B cell (primary cell): ENCODE results near the gene ARHGEF33. TPM values are rescaled to one million over a fixed set of nuclear protein-coding genes. Genes with fewer than 3 reads are reported as not detected.
A peak's percentile ranks its signal among the peaks of the same experiment; 100 is the strongest.

ENCODE experiments used
- ATAC-seq: fragments of 200-7000 bp; cut with Tn5 transposase; one replicate; pipeline ENCODE4 v1.10.0; 2021; ENCODE audit warnings: low read depth, mild to moderate bottlenecking, moderate number of reproducible peaks, moderate library complexity
- CTCF ChIA-PET: fragments of 350-600 bp; sonication (Branson Sonifier 250); formaldehyde crosslinking; loops from one replicate; lab custom pipeline; 2021; ENCODE audit warnings: antibody characterized with exemption, inconsistent platforms; lab: Charles Lee
- POLR2A ChIA-PET: fragments of 350-600 bp; sonication (Branson Sonifier 250); formaldehyde crosslinking; loops from one replicate; lab custom pipeline; 2021; ENCODE audit warnings: antibody characterized with exemption; lab: Charles Lee
- DNase-seq: peaks from one replicate; pipeline ENCODE4 v3.0.0; 2013
- H2AFZ ChIP-seq: 2 replicates; pipeline ENCODE4 v1.6.1; 2012; ENCODE audit warnings: mild to moderate bottlenecking, low read depth, low read length; ENCODE audit not compliant: insufficient read depth, poor library complexity, severe bottlenecking
- H3K27ac ChIP-seq, 2 donors: 1 replicate in 1 of 2; 2 replicates in 1 of 2; pipeline ENCODE4 v1.5.1; 2012 to 2013; ENCODE audit warnings: low read length in 2 of 2, mild to moderate bottlenecking in 2 of 2, moderate library complexity in 1 of 2
- H3K27me3 ChIP-seq, 4 experiments: fragments of 200-600 bp in 1 of 4; sonication (generic) in 1 of 4; replicated peaks in 1 of 4; 1 replicate in 2 of 4; 2 replicates in 2 of 4; pipeline versions ENCODE4 v1.6.1 to v1.7.0; 2013 to 2016; ENCODE audit warnings: low read length in 3 of 4, mild to moderate bottlenecking in 2 of 4, mixed read lengths in 1 of 4, moderate library complexity in 1 of 4; ENCODE audit not compliant: insufficient read depth in 4 of 4, control insufficient read depth in 3 of 4; ENCODE audit errors: control extremely low read depth in 1 of 4
- H3K36me3 ChIP-seq, 2 experiments: replicated peaks in 1 of 2; 1 replicate in 1 of 2; 2 replicates in 1 of 2; pipeline versions ENCODE4 v1.6.1 to v1.7.1; 2013; ENCODE audit warnings: low read length in 1 of 2; ENCODE audit not compliant: insufficient read depth in 2 of 2, control insufficient read depth in 1 of 2; ENCODE audit errors: control extremely low read depth in 1 of 2, extremely low read depth in 1 of 2
- H3K4me1 ChIP-seq, 2 donors: fragments of 200-600 bp in 1 of 2; sonication (generic) in 1 of 2; 1 replicate in 1 of 2; 2 replicates in 1 of 2; pipeline versions ENCODE4 v1.5.1 to v1.6.1; 2013 to 2017; ENCODE audit warnings: low read length in 2 of 2; ENCODE audit not compliant: control insufficient read depth in 2 of 2, insufficient read depth in 2 of 2
- H3K4me2 ChIP-seq: replicated peaks from 2 replicates; pipeline ENCODE3; 2012; ENCODE audit warnings: mild to moderate bottlenecking, low read depth, low read length; ENCODE audit not compliant: poor library complexity, severe bottlenecking
- H3K4me3 ChIP-seq, 5 experiments: fragments of 200-600 bp in 1 of 5; sonication (generic) in 1 of 5; 1 replicate in 3 of 5; 2 replicates in 2 of 5; pipeline versions ENCODE4 v1.5.1 to v1.7.0; 2011 to 2016; ENCODE audit warnings: low read length in 4 of 5, mild to moderate bottlenecking in 4 of 5, low read depth in 2 of 5, control low read depth in 1 of 5, moderate library complexity in 1 of 5; ENCODE audit not compliant: insufficient read depth in 1 of 5; ENCODE audit errors: control extremely low read depth in 1 of 5, extremely low read depth in 1 of 5
- H3K79me2 ChIP-seq: fragments of 200-600 bp; sonication (generic); one replicate; pipeline ENCODE4 v1.6.0; 2016; ENCODE audit warnings: low read length; ENCODE audit not compliant: control insufficient read depth, insufficient read depth
- H3K9ac ChIP-seq: fragments of 200-600 bp; sonication (generic); 2 replicates; pipeline ENCODE4 v1.6.1; 2017; ENCODE audit warnings: mild to moderate bottlenecking, low read length, moderate library complexity
- H3K9me3 ChIP-seq, 3 donors: one replicate each; pipeline versions ENCODE4 v1.6.1 to v1.7.1; 2013; ENCODE audit warnings: low read length in 2 of 3; ENCODE audit not compliant: control insufficient read depth in 2 of 3, insufficient read depth in 1 of 3; ENCODE audit errors: control extremely low read depth in 1 of 3
- H4K20me1 ChIP-seq: 2 replicates; pipeline ENCODE4 v1.6.0; 2012; ENCODE audit warnings: mild to moderate bottlenecking, low read length; ENCODE audit not compliant: insufficient read depth, control insufficient read depth, poor library complexity, severe bottlenecking
- H3K27ac Mint-ChIP-seq: one replicate; pipeline ENCODE4 v1.8.0; 2021; ENCODE audit warnings: mixed read lengths
- H3K27me3 Mint-ChIP-seq: one replicate; pipeline ENCODE4 v1.8.0; 2021; ENCODE audit warnings: mixed read lengths
- H3K4me1 Mint-ChIP-seq: one replicate; pipeline ENCODE4 v1.8.0; 2021; ENCODE audit warnings: mixed read lengths
- H3K4me3 Mint-ChIP-seq: one replicate; pipeline ENCODE4 v1.8.0; 2021; ENCODE audit warnings: mixed read lengths
- H3K9me3 Mint-ChIP-seq: one replicate; pipeline ENCODE4 v1.8.0; 2022; ENCODE audit warnings: mixed read lengths; ENCODE audit not compliant: insufficient read depth
- CTCF ChIP-seq: fragments of 200-600 bp; IDR thresholded peaks from one replicate; pipeline ENCODE4 v1.8.0; 2022; ENCODE audit warnings: antibody characterized with exemption, mild to moderate bottlenecking
- EZH2 ChIP-seq: IDR thresholded peaks from 2 replicates; pipeline ENCODE4 v1.6.1; 2012; ENCODE audit warnings: borderline replicate concordance, low read depth, mild to moderate bottlenecking, moderate library complexity, low read length; ENCODE audit not compliant: insufficient read depth, poor library complexity, severe bottlenecking
- WGBS: methylation state at CpG from one replicate; pipeline ENCODE4 v1.1.5; 2013; ENCODE audit warnings: missing lambda C conversion rate; ENCODE audit not compliant: insufficient coverage; 5-methylcytosine and 5-hydroxymethylcytosine counted together
- intact Hi-C: fragments of 100-400 bp; cut with micrococcal nuclease; formaldehyde crosslinking; loops from one replicate; pipeline ENCODE4 v1.10.0; 2022
- polyA plus RNA-seq: library from polyadenylated mRNA; depleted of rRNA; stranded (reverse); fragments of >200 nt; gene quantifications from 2 replicates; pipeline ENCODE4 v1.2.3, GENCODE V29; 2012
- total RNA-seq, 2 donors: library from RNA; stranded (reverse); fragments of 120-200 nt in 1 of 2; gene quantifications; 1 replicate in 1 of 2; 2 replicates in 1 of 2; pipeline versions ENCODE4 v1.2.3 to v1.2.4, GENCODE V29; 2013 to 2022

ARHGEF33 gene
- total and polyA plus RNA-seq, 2 donors (not counting 1 experiment from before 2014, with no cell fraction given), result 0.04 to 0.20 TPM

DNA sequence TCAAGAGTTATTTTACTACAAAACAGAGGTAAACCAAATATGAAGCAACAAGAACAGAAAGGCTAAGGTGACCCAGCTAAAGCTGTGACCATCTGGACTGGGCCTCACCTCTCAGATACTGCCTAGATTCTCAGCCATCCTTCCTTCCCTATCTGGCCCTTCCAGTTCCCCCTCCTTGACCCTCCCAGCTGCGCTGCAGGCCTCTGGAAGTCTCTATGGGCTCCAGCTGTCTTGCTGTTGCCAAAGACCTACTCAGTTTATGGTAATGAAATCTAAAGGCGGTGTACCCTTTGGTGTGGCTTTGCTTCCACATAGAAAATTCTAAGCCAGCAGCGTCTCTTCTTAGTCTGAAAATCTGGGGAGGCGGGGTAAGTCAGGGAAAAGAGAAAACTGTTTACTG is 55.7 kb downstream of the ARHGEF33 start:
- no peak overlapping the region for H2AFZ ChIP-seq
- no peaks in the 10 kb centered on the region for H3K4me1 ChIP-seq
- H3K4me2 ChIP-seq, result no peak overlapping the region
- H3K79me2 ChIP-seq, result no peaks in the 10 kb centered on the region
- no peaks in the 10 kb centered on the region for H3K36me3 ChIP-seq
- no peak overlapping the region for H3K9ac ChIP-seq
- intact Hi-C loops, result no loop called here
- POLR2A ChIA-PET, result no interaction called here
- H3K4me3 ChIP-seq, result no peak overlapping the region
- no peaks in the 10 kb centered on the region for H3K9me3 Mint-ChIP-seq
- H3K27me3 ChIP-seq, result no peaks in the 10 kb centered on the region
- H3K27ac Mint-ChIP-seq, result no peak overlapping the region
- WGBS, result 100% methylated on average over 3 of the region's 4 CpGs
- H3K4me1 Mint-ChIP-seq, result no peaks in the 10 kb centered on the region
- no peak overlapping the region for H3K27ac ChIP-seq
- ATAC-seq, result no peak
- H3K4me3 Mint-ChIP-seq, result no peak overlapping the region
- DNase-seq, result no peak
- no peaks in the 10 kb centered on the region for H3K9me3 ChIP-seq
- TF ChIP-seq EZH2 (no peak), CTCF (no peak)
- CTCF ChIA-PET, result interaction anchor here (2.7 to 6.1 kb wide), 3 partner anchors 13 to 285 kb away, joined by 9 to 201 read pairs (median 10); no protein-coding TSS in a partner anchor
- no peaks in the 10 kb centered on the region for H3K27me3 Mint-ChIP-seq
- H4K20me1 ChIP-seq, result no peaks in the 10 kb centered on the region

- no peak overlapping the region for H3K4me3 Mint-ChIP-seq
- H3K9me3 Mint-ChIP-seq, result no peaks in the 10 kb centered on the region
- ChIA-PET CTCF (interaction anchor here (0.9 to 6.1 kb wide), 10 partner anchors 10 to 436 kb away, joined by 3 to 201 read pairs (median 7); no protein-coding TSS in a partner anchor), POLR2A (no interaction called here)
- Histone ChIP-seq H3K4me3 (no peak overlapping the region), H3K9ac (no peak overlapping the region), H3K36me3 (no peaks in the 10 kb centered on the region), H3K4me2 (no peak overlapping the region), H2AFZ (peak overlapping the region; percentile 27), H3K79me2 (no peaks in the 10 kb centered on the region), H3K27me3 (no peaks in the 10 kb centered on the region), H4K20me1 (no peaks in the 10 kb centered on the region), H3K27ac (no peak overlapping the region), H3K9me3 (no peaks in the 10 kb centered on the region), H3K4me1 (no peaks in the 10 kb centered on the region)
- 74% methylated on average over 3 of the region's 5 CpGs for WGBS
- intact Hi-C loops, result loop anchor here (2.0 kb wide), 1 partner anchor 113 kb away; no protein-coding TSS in a partner anchor
- H3K27ac Mint-ChIP-seq, result no peak overlapping the region
- ATAC-seq (no peak), DNase-seq (no peak)
- no peaks in the 10 kb centered on the region for H3K27me3 Mint-ChIP-seq
- TF ChIP-seq EZH2, result no peak
- TF ChIP-seq CTCF, result no peak
- no peaks in the 10 kb centered on the region for H3K4me1 Mint-ChIP-seq
Measured at GRCh38 chr2:38945911-38946310, 56.2 kb downstream of the ARHGEF33 start.
